ENCODE results near the gene FOXF1.

FOXF1 gene

GRCh38 chr16:86510465-86511261 is at the start of gene FOXF1:
Gene FOXF1, plus strand, starts transcription at chr16:86510527. Its CDS starts 43 bp downstream, at chr16:86510570.
- DNase-seq = no peak

- DNase-seq = no peak
These were observed 49.3 kb upstream of the FOXF1 start for GRCh38 chr16:86461037-86461436.

GRCh38 chr16:86462334-86463084 is 47.8 kb upstream of the FOXF1 start:
- DNase-seq = no peak

GRCh38 chr16:86464044-86464443 is 46.3 kb upstream of the FOXF1 start:
- no peak for DNase-seq

- no peak for DNase-seq
These were observed 44.9 kb upstream of the FOXF1 start for GRCh38 chr16:86465434-86465833.

GRCh38 chr16:86466696-86467406 is 43.5 kb upstream of the FOXF1 start:
- no peak for DNase-seq

- no peak for DNase-seq
These were observed 42.8 kb upstream of the FOXF1 start for GRCh38 chr16:86467490-86467889.

- no peak for DNase-seq
These were observed 39.4 kb upstream of the FOXF1 start for GRCh38 chr16:86470964-86471363.

GRCh38 chr16:86471896-86472295 is 38.4 kb upstream of the FOXF1 start:
- DNase-seq = no peak

GRCh38 chr16:86472366-86472765 is 38.0 kb upstream of the FOXF1 start:
- DNase-seq = no peak

GRCh38 chr16:86476956-86477534 is 33.3 kb upstream of the FOXF1 start:
- DNase-seq = no peak

- no peak for DNase-seq
These were observed 32.7 kb upstream of the FOXF1 start for GRCh38 chr16:86477642-86478041.

GRCh38 chr16:86478779-86479178 is 31.5 kb upstream of the FOXF1 start:
- no peak for DNase-seq

GRCh38 chr16:86479419-86479818 is 30.9 kb upstream of the FOXF1 start:
- no peak for DNase-seq

- DNase-seq = no peak
These were observed 29.9 kb upstream of the FOXF1 start for GRCh38 chr16:86480444-86480843.

- DNase-seq = no peak
These were observed 28.7 kb upstream of the FOXF1 start for GRCh38 chr16:86481607-86482006.

- no peak for DNase-seq
These were observed 26.1 kb upstream of the FOXF1 start for GRCh38 chr16:86484240-86484639.

- DNase-seq = no peak
These were observed 24.6 kb upstream of the FOXF1 start for GRCh38 chr16:86485746-86486145.

GRCh38 chr16:86490859-86491639 is 19.3 kb upstream of the FOXF1 start:
- DNase-seq = no peak

- no peak for DNase-seq
These were observed 18.7 kb upstream of the FOXF1 start for GRCh38 chr16:86491640-86492023.

- no peak for DNase-seq
These were observed 17.9 kb upstream of the FOXF1 start for GRCh38 chr16:86492267-86492960.
